GM12878 (cell line): Measurements from ENCODE around the gene ATG9B. TPM values are rescaled to one million over a fixed set of nuclear protein-coding genes. Genes with fewer than 3 reads are reported as not detected.
A peak's percentile ranks its signal among the peaks of the same experiment; 100 is the strongest.

Experiments
- ATAC-seq: fragments of 200-7000 bp; cut with Tn5 transposase; 3 replicates; pipeline ENCODE4 v1.9.1; 2020; ENCODE audit warnings: mild to moderate bottlenecking, moderate library complexity
- BruUV-seq: library from RNA; stranded (reverse); fragments of 400-500 nt; replicated peaks from 2 replicates; lab custom pipeline; 2021; lab: Mats Ljungman, UMichigan
- CTCF ChIA-PET: fragments of 300-600 bp; sonication (Branson Sonifier 250); formaldehyde crosslinking; extraction: SDS; loops from one replicate; lab custom pipeline; 2021; ENCODE audit warnings: inconsistent platforms; lab: Yijun Ruan, JAX
- POLR2A ChIA-PET: fragments of 350-600 bp; formaldehyde crosslinking; extraction: SDS; loops from one replicate; lab custom pipeline; 2021; ENCODE audit warnings: inconsistent platforms; lab: Charles Lee
- RAD21 ChIA-PET: fragments of 300-600 bp; sonication (Branson Sonifier 250); formaldehyde crosslinking; loops from one replicate; lab custom pipeline; 2023; ENCODE audit warnings: antibody characterized with exemption; ENCODE audit not compliant: unreplicated experiment; lab: Charles Lee
- SMC1A ChIA-PET: fragments of 300-600 bp; sonication (Branson Sonifier 250); formaldehyde crosslinking; loops from one replicate; lab custom pipeline; 2023; ENCODE audit not compliant: unreplicated experiment, uncharacterized antibody; lab: Charles Lee
- DNase-seq: peaks from one replicate; pipeline ENCODE4 v3.0.0-alpha.2; 2011; ENCODE audit warnings: low read depth, low spot score
- FAIRE-seq: peaks from 3 replicates; lab custom pipeline; 2011; peaks lifted over from hg19 to GRCh38; lab: Jason Lieb, UNC
- H2AFZ ChIP-seq: 2 replicates; pipeline ENCODE4 v1.6.0; 2011; ENCODE audit warnings: low read depth, low read length, control low read depth; ENCODE audit not compliant: control insufficient read depth
- H3K27ac ChIP-seq: 2 replicates; pipeline ENCODE4 v1.5.1; 2011; ENCODE audit warnings: control low read depth; ENCODE audit not compliant: control insufficient read depth, insufficient read depth
- H3K27me3 ChIP-seq, 2 experiments: replicated peaks in 1 of 2; 2 replicates each; pipeline versions ENCODE4 v1.6.0 to v1.6.1; 2011; ENCODE audit warnings: low read length in 1 of 2; ENCODE audit not compliant: control insufficient read depth in 2 of 2, insufficient read depth in 2 of 2
- H3K36me3 ChIP-seq, 2 experiments: 2 replicates each; pipeline ENCODE4 v1.5.1; 2011; ENCODE audit warnings: low read length in 1 of 2; ENCODE audit not compliant: control insufficient read depth in 2 of 2, insufficient read depth in 2 of 2
- H3K4me1 ChIP-seq: 2 replicates; pipeline ENCODE4 v1.6.1; 2011; ENCODE audit warnings: mild to moderate bottlenecking, low read length, moderate library complexity, mixed read lengths; ENCODE audit not compliant: control insufficient read depth, insufficient read depth
- H3K4me2 ChIP-seq: 2 replicates; pipeline ENCODE4 v1.6.0; 2011; ENCODE audit warnings: control low read depth; ENCODE audit not compliant: control insufficient read depth, insufficient read depth
- H3K4me3 ChIP-seq: fragments of 200-600 bp; sonication (generic); 2 replicates; pipeline ENCODE4 v1.5.1; 2016
- H3K79me2 ChIP-seq: 2 replicates; pipeline ENCODE4 v1.6.0; 2011; ENCODE audit warnings: low read length; ENCODE audit not compliant: control insufficient read depth, insufficient read depth
- H3K9ac ChIP-seq: 2 replicates; pipeline ENCODE4 v1.8.0; 2011; ENCODE audit warnings: low read length, control low read depth, mixed read lengths; ENCODE audit not compliant: control insufficient read depth, insufficient read depth
- H3K9me3 ChIP-seq: replicated peaks from 3 replicates; pipeline ENCODE4 v1.5.1; 2011; ENCODE audit warnings: mild to moderate bottlenecking, low read length; ENCODE audit not compliant: control insufficient read depth, insufficient read depth
- H4K20me1 ChIP-seq: 2 replicates; pipeline ENCODE4 v1.6.0; 2011; ENCODE audit not compliant: control insufficient read depth, insufficient read depth
- NKRF ChIP-seq: fragments of 450-650 bp; conservative IDR thresholded peaks from 2 replicates; pipeline ENCODE4 v1.6.1; 2017; ENCODE audit warnings: mild to moderate bottlenecking, moderate library complexity
- ZBTB4 ChIP-seq: fragments of 450-650 bp; formaldehyde crosslinking; IDR thresholded peaks from 2 replicates; pipeline ENCODE4 v1.4.0; 2022; ENCODE audit warnings: mild to moderate bottlenecking, moderate library complexity
- WGBS: methylation state at CpG from one replicate; pipeline ENCODE4 v1.1.6; 2016; ENCODE audit warnings: low lambda C conversion rate; ENCODE audit not compliant: insufficient replicate concordance, insufficient coverage; ENCODE audit errors: missing lambda C conversion rate; 5-methylcytosine and 5-hydroxymethylcytosine counted together
- in situ Hi-C: fragments of 300-500 bp; cut with MboI; formaldehyde crosslinking; loops from 9 replicates; pipeline ENCODE4 v1.14.3; 2018; ENCODE audit warnings: mixed read lengths
- intact Hi-C: fragments of 100-400 bp; cut with micrococcal nuclease; formaldehyde crosslinking; loops from one replicate; pipeline ENCODE4 v1.14.2; 2022; ENCODE audit not compliant: unreplicated experiment
- polyA plus RNA-seq, 11 experiments: library from polyadenylated mRNA; depleted of rRNA in 4 of 11; unstranded in 6 of 11; stranded (reverse) in 5 of 11; fragments of >200 nt; fragmentation: Nextera tagmentation in 4 of 11; fragmentation: Illumina TruSeq in 1 of 11; extraction: Ambion mirVana in 4 of 11; extraction: Trizol in 1 of 11; gene quantifications; 1 replicate in 1 of 11; 2 replicates in 10 of 11; pipeline versions ENCODE4 v1.2.1 to v1.2.3, GENCODE V29; 2011 to 2016; ENCODE audit warnings: inconsistent platforms in 2 of 11, missing spikeins in 2 of 11, low read depth in 1 of 11
- total RNA-seq, 4 experiments: library from RNA; depleted of rRNA in 3 of 4; stranded (reverse); fragments of >200 nt in 3 of 4; fragmentation: Illumina TruSeq in 1 of 4; extraction: Trizol in 1 of 4; gene quantifications; 2 replicates each; pipeline versions ENCODE4 v1.2.1 to v1.2.3, GENCODE V29; 2013 to 2021

Gene ATG9B
- total and polyA plus RNA-seq, 10 of the 15 experiments (the other 5 are each of a cell fraction or from before 2014, with no cell fraction given), result 0.01 to 0.83 (median 0.12) TPM; not detected in 2

- no TSS peak for BruUV-seq
- TF ChIP-seq ZBTB4 (CRISPR knock-in tag) (no peak), NKRF (peak; percentile 30; the same call in 1 of the 2 replicates)
- Histone ChIP-seq H3K36me3 (no peaks in the 10 kb centered on the region), H3K4me3 (peak within 1 kb of the TSS; percentile 99), H3K9me3 (no peaks in the 10 kb centered on the region), H3K4me1 (peaks cover 24% of the 10 kb centered on the region), H3K9ac (peak within 1 kb of the TSS; percentile 86), H3K27me3 (no peaks in the 10 kb centered on the region), H3K79me2 (peaks cover 21% of the 10 kb centered on the region), H2AFZ (peak within 1 kb of the TSS; percentile 94), H3K4me2 (peak within 1 kb of the TSS; percentile 98), H4K20me1 (no peaks in the 10 kb centered on the region), H3K27ac (peak within 1 kb of the TSS; percentile 88)
- DNase-seq (no peak), FAIRE-seq (no peak), ATAC-seq (peak; percentile 9)
- intact Hi-C loops (no loop called here), in situ Hi-C loops (no loop called here)
- RAD21 ChIA-PET, result no interaction called here
- POLR2A ChIA-PET, result interaction anchor here (1.3 kb wide), 1 partner anchor 28 kb away, joined by 7 read pairs; the partner anchor contains the start of gene AGAP3
- CTCF ChIA-PET, result interaction anchor here (1.0 kb wide), 1 partner anchor 29 kb away, joined by 3 read pairs; the partner anchor contains the start of gene ABCB8
- WGBS, result under 1% methylated on average over 30 of the region's 30 CpGs
- SMC1A ChIA-PET, result no interaction called here
Observed at GRCh38 chr7:151057506-151057988, 33.3 kb upstream of the ATG9B start, which contains the start of gene CDK5. Gene CDK5, minus strand, starts transcription at chr7:151057897. Its CDS starts 49 bp downstream, at chr7:151057848.
